Stomach (tissue), 9 donors: ENCODE measurements around the gene DIS3L2. TPM values are rescaled to one million over a fixed set of nuclear protein-coding genes. Genes with fewer than 3 reads are reported as not detected.

Source experiments
- DNase-seq, 2 donors: peaks; one replicate each; pipeline versions ENCODE4 v3.0.0 to v3.0.0-alpha.2; 2013 to 2019
- H3K27ac ChIP-seq, 5 donors: fragments of 200-600 bp in 4 of 5; sonication (generic) in 4 of 5; one replicate each; pipeline ENCODE4 v1.5.1; 2013 to 2019; ENCODE audit warnings: mild to moderate bottlenecking in 1 of 5, moderate library complexity in 1 of 5
- H3K27me3 ChIP-seq, 3 donors: fragments of 200-600 bp; sonication (generic); one replicate each; pipeline ENCODE4 v1.5.1; 2017 to 2019; ENCODE audit warnings: mixed run types in 1 of 3
- H3K36me3 ChIP-seq, 4 donors: fragments of 200-600 bp; sonication (generic); 1 replicate in 3 of 4; 2 replicates in 1 of 4; pipeline ENCODE4 v1.5.1; 2016 to 2019
- H3K4me1 ChIP-seq, 4 donors: fragments of 200-600 bp; sonication (generic); one replicate each; pipeline ENCODE4 v1.5.1; 2016 to 2019
- H3K4me3 ChIP-seq, 4 donors: fragments of 200-600 bp; sonication (generic) in 3 of 4; one replicate each; pipeline ENCODE4 v1.5.1; 2016 to 2019; ENCODE audit warnings: mild to moderate bottlenecking in 1 of 4
- H3K9me3 ChIP-seq, 4 donors: fragments of 200-600 bp; sonication (generic); one replicate each; pipeline ENCODE4 v1.5.1; 2016 to 2019
- EP300 ChIP-seq: sonication (generic); formaldehyde crosslinking; IDR thresholded peaks from one replicate; pipeline ENCODE4 v1.6.1; 2017; ENCODE audit warnings: antibody characterized with exemption
- POLR2A ChIP-seq, 4 donors: fragments of 450-650 bp; IDR thresholded peaks; one replicate each; pipeline ENCODE4 v1.6.1; 2016; ENCODE audit warnings: antibody characterized with exemption in 4 of 4, control low read depth in 2 of 4, mild to moderate bottlenecking in 1 of 4, moderate library complexity in 1 of 4
- POLR2AphosphoS5 ChIP-seq, 3 donors: sonication (generic); formaldehyde crosslinking; IDR thresholded peaks; one replicate each; pipeline ENCODE4 v1.6.1; 2016; ENCODE audit warnings: antibody characterized with exemption in 3 of 3
- WGBS, 5 donors: extraction: QIAGEN DNeasy Blood & Tissue Kit in 3 of 5; methylation state at CpG; one replicate each; pipeline versions ENCODE4 v1.1.5 to v1.1.7; 2013 to 2018; 5-methylcytosine and 5-hydroxymethylcytosine counted together
- intact Hi-C: fragments of 100-400 bp; cut with DNase I; formaldehyde crosslinking; loops from one replicate; pipeline ENCODE4 v1.15.1; 2023; ENCODE audit warnings: low total_unique reads
- polyA plus RNA-seq, 3 donors: library from polyadenylated mRNA; stranded (reverse); fragments of 200-250 nt; gene quantifications; one replicate each; pipeline ENCODE4 v1.2.3, GENCODE V29; 2013
- total RNA-seq, 5 donors: library from RNA; depleted of rRNA; stranded (reverse); fragments of >200 nt; gene quantifications; one replicate each; pipeline versions ENCODE4 v1.1.0 to v1.2.3, GENCODE V29; 2014 to 2016
- TF ChIP-seq, protein P1 (sequence below), 7 experiments: fragments of 450-650 bp in 4 of 7; fragments of 200-600 bp in 3 of 7; sonication (generic) in 3 of 7; IDR thresholded peaks; one replicate each; pipeline ENCODE4 v1.5.1; 2016 to 2019; ENCODE audit warnings: antibody characterized with exemption in 7 of 7, control low read depth in 2 of 7, mild to moderate bottlenecking in 1 of 7
- donor health status: healthy with polysubstance abuse.
- donor health status: Bipolar disorder and iron deficiency.
- donor health status: healthy.

DIS3L2 gene
- total and polyA plus RNA-seq, 8 donors: 10.4 to 124 (median 26.8) TPM

DNA sequence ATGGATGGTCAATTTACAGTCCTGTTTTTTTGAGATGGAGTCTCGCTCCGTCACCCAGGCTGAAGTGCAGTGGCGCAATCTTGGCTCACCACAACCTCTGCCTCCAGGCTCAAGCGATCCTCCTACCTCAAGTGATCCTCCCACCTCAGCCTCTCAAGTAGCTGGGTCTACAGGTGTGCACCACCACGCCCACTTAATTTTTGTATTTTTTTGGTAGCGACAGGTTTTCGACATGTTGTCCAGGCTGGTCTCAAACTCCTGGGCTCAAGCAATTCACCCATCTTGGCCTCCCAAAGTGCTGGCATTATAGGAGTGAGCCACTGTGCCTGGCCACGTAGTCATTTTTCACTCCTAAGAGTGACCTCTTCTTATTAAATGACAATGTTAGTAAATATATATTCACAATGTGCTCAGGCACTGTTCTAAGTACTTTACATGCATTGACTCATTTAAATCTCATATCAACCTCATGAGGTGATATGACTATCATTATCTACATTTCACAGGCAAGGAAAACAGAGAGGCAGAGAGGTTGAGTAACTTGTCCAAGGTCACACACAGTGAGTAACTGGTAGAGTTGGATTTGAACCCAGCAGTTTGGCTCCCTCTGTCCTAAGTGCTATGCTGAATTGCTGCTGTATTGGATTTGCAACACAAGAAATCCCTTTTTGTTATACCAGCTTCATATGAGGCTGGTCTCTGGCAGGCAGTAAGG, 5.6 kb upstream of the DIS3L2 start:
- TF ChIP-seq POLR2AphosphoS5 (IDR thresholded peaks at IDR 0.05): peak in 1 of 3 donors; percentile 25
- TF ChIP-seq POLR2A (IDR thresholded peaks at IDR 0.05): no peak
- H3K4me3 ChIP-seq: no peak overlapping the region
- H3K27me3 ChIP-seq: peaks cover 0 to 7% (median 0%) of the 10 kb centered on the region in 3 donors
- intact Hi-C loops: no loop called here
- peaks cover 0 to 5% (median 0%) of the 10 kb centered on the region in 4 donors for H3K9me3 ChIP-seq
- H3K27ac ChIP-seq: peak overlapping the region in 1 of 5 donors; percentile 35
- 89 to 94% (median 92%) methylated on average over 8 of the region's 8 CpGs for WGBS, 5 donors
- no peaks in the 10 kb centered on the region for H3K36me3 ChIP-seq
- no peak for DNase-seq
- peaks cover 0 to 9% (median 5%) of the 10 kb centered on the region in 4 donors for H3K4me1 ChIP-seq

DNA sequence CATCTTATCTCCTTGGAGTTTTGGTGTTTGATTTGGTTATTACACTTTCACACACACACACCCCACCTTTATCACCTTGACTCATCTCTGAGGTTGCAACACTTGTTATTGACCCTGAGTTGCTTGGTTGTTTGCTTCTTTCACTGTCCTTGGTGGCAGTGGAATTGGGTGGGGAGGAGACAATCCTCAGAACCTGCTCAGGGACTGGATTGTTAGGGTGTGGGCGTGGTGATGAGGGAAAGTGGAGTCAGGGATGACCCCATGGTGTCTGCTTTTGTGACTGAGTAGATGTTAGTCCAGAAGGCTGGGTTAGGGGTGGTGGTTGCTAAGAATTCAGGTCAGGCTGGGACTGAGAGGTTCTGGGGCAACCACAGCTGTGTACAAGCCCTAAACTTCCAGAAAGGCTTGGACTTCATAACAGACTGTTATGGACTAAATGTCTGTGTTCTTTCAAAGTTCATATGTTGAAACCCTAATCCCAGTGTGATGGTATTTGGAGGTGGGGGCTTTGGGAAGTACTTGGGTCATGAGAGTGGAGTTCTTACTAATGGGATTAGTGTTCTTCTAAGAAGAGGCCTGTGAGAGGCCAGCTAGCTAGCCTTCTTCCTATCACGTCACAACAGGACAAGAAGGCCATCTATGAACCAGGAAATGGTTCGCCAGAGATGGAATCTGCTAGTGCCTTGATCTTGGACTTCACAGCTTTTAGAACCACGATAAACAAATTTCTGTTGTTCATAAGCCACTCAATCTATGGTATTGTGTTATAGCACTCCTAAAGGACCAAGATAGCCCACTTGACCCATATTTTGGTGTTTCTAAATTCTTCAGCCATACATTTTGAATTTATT, 3.4 kb upstream of the DIS3L2 start:
- DNase-seq: no peak
- Histone ChIP-seq H3K27ac (peak overlapping the region in 1 of 5 donors; percentile 25), H3K27me3 (peaks cover 0 to 7% (median 0%) of the 10 kb centered on the region in 3 donors), H3K4me3 (no peak overlapping the region), H3K36me3 (no peaks in the 10 kb centered on the region), H3K9me3 (no peaks in the 10 kb centered on the region), H3K4me1 (peaks cover 6 to 23% (median 18%) of the 10 kb centered on the region in 4 donors)
- intact Hi-C loops: no loop called here
- WGBS, 5 donors: 62 to 86% (median 82%) methylated on average over 4 of the region's 4 CpGs
- TF ChIP-seq POLR2AphosphoS5 (IDR thresholded peaks at IDR 0.05): no peak
- TF ChIP-seq, protein P1, sequence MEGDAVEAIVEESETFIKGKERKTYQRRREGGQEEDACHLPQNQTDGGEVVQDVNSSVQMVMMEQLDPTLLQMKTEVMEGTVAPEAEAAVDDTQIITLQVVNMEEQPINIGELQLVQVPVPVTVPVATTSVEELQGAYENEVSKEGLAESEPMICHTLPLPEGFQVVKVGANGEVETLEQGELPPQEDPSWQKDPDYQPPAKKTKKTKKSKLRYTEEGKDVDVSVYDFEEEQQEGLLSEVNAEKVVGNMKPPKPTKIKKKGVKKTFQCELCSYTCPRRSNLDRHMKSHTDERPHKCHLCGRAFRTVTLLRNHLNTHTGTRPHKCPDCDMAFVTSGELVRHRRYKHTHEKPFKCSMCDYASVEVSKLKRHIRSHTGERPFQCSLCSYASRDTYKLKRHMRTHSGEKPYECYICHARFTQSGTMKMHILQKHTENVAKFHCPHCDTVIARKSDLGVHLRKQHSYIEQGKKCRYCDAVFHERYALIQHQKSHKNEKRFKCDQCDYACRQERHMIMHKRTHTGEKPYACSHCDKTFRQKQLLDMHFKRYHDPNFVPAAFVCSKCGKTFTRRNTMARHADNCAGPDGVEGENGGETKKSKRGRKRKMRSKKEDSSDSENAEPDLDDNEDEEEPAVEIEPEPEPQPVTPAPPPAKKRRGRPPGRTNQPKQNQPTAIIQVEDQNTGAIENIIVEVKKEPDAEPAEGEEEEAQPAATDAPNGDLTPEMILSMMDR (IDR thresholded peaks at IDR 0.05): no peak
- TF ChIP-seq EP300: no peak
- TF ChIP-seq POLR2A (IDR thresholded peaks at IDR 0.05): no peak

DNA sequence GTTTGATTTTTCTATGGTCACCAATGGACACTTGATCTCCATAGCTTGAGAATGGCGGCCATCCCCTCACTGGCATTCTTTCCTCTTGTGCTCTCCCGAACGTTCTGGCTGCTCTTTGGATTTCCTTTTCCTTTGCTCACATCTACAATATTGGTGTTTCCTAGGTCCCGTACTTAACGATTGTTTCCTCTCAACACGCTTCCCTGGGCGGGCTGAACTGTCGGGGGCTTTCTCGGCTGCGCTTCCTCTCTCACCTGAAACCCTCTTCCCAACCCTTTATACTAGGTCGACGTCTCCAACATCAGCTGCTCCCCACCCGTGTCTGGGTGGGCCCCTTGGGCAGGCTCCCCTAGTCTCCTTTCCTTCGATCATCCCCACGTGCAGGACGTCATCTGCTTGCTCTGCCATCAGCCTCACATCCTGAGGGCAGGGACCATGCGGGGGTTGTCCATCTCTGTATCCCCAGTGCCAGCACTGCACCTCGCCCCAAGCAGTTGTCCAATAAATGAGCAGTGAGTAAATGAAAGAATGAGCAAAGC, 634 bp upstream of the DIS3L2 start:
- Histone ChIP-seq H3K36me3 (no peaks in the 10 kb centered on the region), H3K27ac (peak overlapping the region; percentile 82 to 89 (median 84)), H3K27me3 (peaks cover 0 to 2% (median 0%) of the 10 kb centered on the region in 3 donors), H3K9me3 (no peaks in the 10 kb centered on the region), H3K4me3 (peak overlapping the region; percentile 92 to 99 (median 95)), H3K4me1 (peaks cover 6 to 45% (median 32%) of the 10 kb centered on the region in 4 donors)
- TF ChIP-seq POLR2A (IDR thresholded peaks at IDR 0.05) (no peak), EP300 (no peak), POLR2AphosphoS5 (IDR thresholded peaks at IDR 0.05) (no peak)
- TF ChIP-seq, protein P1 (IDR thresholded peaks at IDR 0.05): no peak
- 49 to 61% (median 59%) methylated on average over 18 of the region's 18 CpGs for WGBS, 5 donors
- peak in 1 of 2 donors; percentile 2 for DNase-seq
- intact Hi-C loops: no loop called here

DNA sequence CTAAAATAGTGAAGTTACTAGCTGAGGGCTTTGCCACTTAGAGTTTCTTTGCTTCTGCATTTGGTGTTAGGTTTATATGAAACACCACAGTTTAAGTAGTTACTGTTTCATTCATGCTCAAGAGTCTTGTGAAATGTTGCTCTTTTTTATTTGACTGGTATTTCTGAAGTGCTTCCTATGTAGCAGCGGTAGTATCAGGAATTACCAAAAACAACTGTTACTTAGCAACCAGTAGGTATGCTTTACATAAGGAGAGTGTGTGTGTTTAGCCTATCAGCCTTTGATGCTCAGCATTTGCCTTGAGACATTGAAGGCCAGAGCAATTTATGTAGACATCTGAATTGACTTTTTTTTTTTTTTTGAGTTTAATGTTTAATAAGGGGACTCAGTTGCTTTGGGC, 3.6 kb downstream of the DIS3L2 start:
- no peaks in the 10 kb centered on the region for H3K36me3 ChIP-seq
- intact Hi-C loops: no loop called here
- WGBS, 5 donors: 17 to 57% (median 28%) methylated on average over 1 of the region's 1 CpG
- no peak overlapping the region for H3K27ac ChIP-seq
- H3K9me3 ChIP-seq: no peaks in the 10 kb centered on the region
- H3K27me3 ChIP-seq: no peaks in the 10 kb centered on the region
- TF ChIP-seq POLR2AphosphoS5 (IDR thresholded peaks at IDR 0.05) (no peak), EP300 (no peak), POLR2A (IDR thresholded peaks at IDR 0.05) (no peak)
- TF ChIP-seq, protein P1 (IDR thresholded peaks at IDR 0.05): no peak
- peak in 1 of 2 donors; percentile 35 for DNase-seq
- H3K4me1 ChIP-seq: peaks cover 6 to 42% (median 31%) of the 10 kb centered on the region in 4 donors
- no peak overlapping the region for H3K4me3 ChIP-seq
